GM06990 (cell line): ENCODE data around the gene KLHL40.

Source experiments
- DNase-seq: peaks from one replicate; pipeline ENCODE4 v3.0.0-alpha.2; 2011; ENCODE audit not compliant: insufficient read length; ENCODE audit errors: extremely low read depth
- H3K27me3 ChIP-seq: replicated peaks from 2 replicates; pipeline ENCODE4 v1.6.0; 2011; ENCODE audit warnings: low read length; ENCODE audit not compliant: control insufficient read depth, insufficient read depth
- H3K36me3 ChIP-seq: 2 replicates; pipeline ENCODE4 v1.5.1; 2011; ENCODE audit warnings: low read length; ENCODE audit not compliant: control insufficient read depth, insufficient read depth
- H3K4me3 ChIP-seq: replicated peaks from 2 replicates; pipeline ENCODE4 v1.5.1; 2011; ENCODE audit warnings: low read depth, mild to moderate bottlenecking, control low read depth, low read length
- CTCF ChIP-seq: IDR thresholded peaks from 2 replicates; pipeline ENCODE4 v1.5.1; 2011; ENCODE audit warnings: low read length, control low read depth, mild to moderate bottlenecking, inconsistent platforms; ENCODE audit not compliant: insufficient read depth, poor library complexity, severe bottlenecking

The KLHL40 gene

GRCh38 chr3:42690766-42691680, 5.7 kb downstream of the KLHL40 start:
- peaks cover 2% of the 10 kb centered on the region for H3K27me3 ChIP-seq
- H3K36me3 ChIP-seq, result no peaks in the 10 kb centered on the region
- TF ChIP-seq CTCF, result no peak
- H3K4me3 ChIP-seq, result no peak overlapping the region
- DNase-seq, result no peak

GRCh38 chr3:42691816-42692666, 6.7 kb downstream of the KLHL40 start:
- H3K36me3 ChIP-seq, result no peaks in the 10 kb centered on the region
- no peak for DNase-seq

GRCh38 chr3:42692667-42693529, 7.6 kb downstream of the KLHL40 start:
- peaks cover 2% of the 10 kb centered on the region for H3K27me3 ChIP-seq
- no peak for TF ChIP-seq CTCF
- no peaks in the 10 kb centered on the region for H3K36me3 ChIP-seq
- DNase-seq, result no peak
- H3K4me3 ChIP-seq, result no peak overlapping the region

More at GRCh38 chr3:42691816-42692666, 6.7 kb downstream of the KLHL40 start:
- no peak for TF ChIP-seq CTCF
- peaks cover 2% of the 10 kb centered on the region for H3K27me3 ChIP-seq
- H3K4me3 ChIP-seq, result no peak overlapping the region

- DNase-seq, result no peak
- Histone ChIP-seq H3K36me3 (no peaks in the 10 kb centered on the region), H3K27me3 (peaks cover 2% of the 10 kb centered on the region), H3K4me3 (no peak overlapping the region)
- TF ChIP-seq CTCF, result no peak
Measured at GRCh38 chr3:42693530-42693930, 8.2 kb downstream of the KLHL40 start.

- no peaks in the 10 kb centered on the region for H3K36me3 ChIP-seq
- no peak overlapping the region for H3K4me3 ChIP-seq
- TF ChIP-seq CTCF, result no peak
- DNase-seq, result no peak
- peaks cover 2% of the 10 kb centered on the region for H3K27me3 ChIP-seq
Measured at GRCh38 chr3:42694366-42694765, 9.0 kb downstream of the KLHL40 start.
